Activated T-helper 1 cell treated with anti-CD3 and anti-CD28 coated beads, Interleukin-12 subunit alpha, Interleukin-12 subunit beta, Interleukin-2, Interleukin-4 antibody, amounts not matched to agents 30 ng/mL and 10 ng/mL and 1 ng/mL, durations not matched to agents 14 hours and 24 hours and 36 hours (primary cell): Measurements from ENCODE around the gene ARMH3. TPM values are rescaled to one million over a fixed set of nuclear protein-coding genes. Genes with fewer than 3 reads are reported as not detected.

Experiments used
- DNase-seq: peaks from one replicate; pipeline ENCODE4 v3.0.0; 2021; ENCODE audit warnings: low spot score
- H3K27ac Mint-ChIP-seq: one replicate; pipeline ENCODE4 v1.8.0; 2021; ENCODE audit warnings: mild to moderate bottlenecking, mixed read lengths
- H3K27me3 Mint-ChIP-seq: one replicate; pipeline ENCODE4 v1.8.0; 2022; ENCODE audit warnings: mild to moderate bottlenecking, moderate library complexity, mixed read lengths; ENCODE audit not compliant: insufficient read depth
- H3K36me3 Mint-ChIP-seq: one replicate; pipeline ENCODE4 v1.8.0; 2021; ENCODE audit warnings: low read depth, mixed read lengths
- H3K4me1 Mint-ChIP-seq: one replicate; pipeline ENCODE4 v1.8.0; 2021; ENCODE audit warnings: low read depth, mixed read lengths
- H3K4me3 Mint-ChIP-seq: one replicate; pipeline ENCODE4 v1.8.0; 2021; ENCODE audit warnings: mild to moderate bottlenecking, moderate library complexity, mixed read lengths
- H3K9me3 Mint-ChIP-seq: one replicate; pipeline ENCODE4 v1.8.0; 2021; ENCODE audit warnings: mixed read lengths
- intact Hi-C: fragments of 100-400 bp; cut with micrococcal nuclease; formaldehyde crosslinking; loops from one replicate; pipeline ENCODE4 v1.15.1; 2024
- total RNA-seq: library from RNA; stranded (reverse); gene quantifications from 2 replicates; pipeline ENCODE4 v1.2.3, GENCODE V29; 2022

Gene ARMH3
- total RNA-seq, 1 donor from 2014 or later = 21.5 TPM

- Mint-ChIP-seq H3K27ac (peak overlapping the region; percentile 94), H3K9me3 (no peaks in the 10 kb centered on the region), H3K4me3 (peak overlapping the region; percentile 79), H3K27me3 (no peaks in the 10 kb centered on the region), H3K36me3 (peaks cover 7% of the 10 kb centered on the region), H3K4me1 (peaks cover 51% of the 10 kb centered on the region)
- DNase-seq = peak; percentile 85
- intact Hi-C loops = loop anchor here (1.0 to 5.0 kb wide), 5 partner anchors 9 to 882 kb away; partner anchors contain the start of genes ARL3, NPM3, OGA and SFXN2
Measured at GRCh38 chr10:101830322-101831168, 225.4 kb downstream of the ARMH3 start.

- peaks cover 45% of the 10 kb centered on the region for H3K4me1 Mint-ChIP-seq
Measured at GRCh38 chr10:101829561-101830315, 226.2 kb downstream of the ARMH3 start.

GRCh38 chr10:101828766-101829551 lies 227.0 kb downstream of the ARMH3 start:
- intact Hi-C loops = no loop called here
- no peak for DNase-seq
- no peak overlapping the region for H3K27ac Mint-ChIP-seq
- peaks cover 37% of the 10 kb centered on the region for H3K4me1 Mint-ChIP-seq
- H3K27me3 Mint-ChIP-seq = no peaks in the 10 kb centered on the region
- no peaks in the 10 kb centered on the region for H3K9me3 Mint-ChIP-seq
- H3K36me3 Mint-ChIP-seq = peaks cover 5% of the 10 kb centered on the region
- H3K4me3 Mint-ChIP-seq = peak overlapping the region; percentile 4

More at GRCh38 chr10:101829561-101830315, 226.2 kb downstream of the ARMH3 start:
- H3K9me3 Mint-ChIP-seq = no peaks in the 10 kb centered on the region
- H3K4me3 Mint-ChIP-seq = peak overlapping the region; percentile 79
- H3K36me3 Mint-ChIP-seq = peaks cover 6% of the 10 kb centered on the region
- peak overlapping the region; percentile 94 for H3K27ac Mint-ChIP-seq
- peak; percentile 43 for DNase-seq
- intact Hi-C loops = loop anchor here (1.0 to 5.0 kb wide), 4 partner anchors 11 to 883 kb away; partner anchors contain the start of genes ARL3, NPM3, OGA and SFXN2
- H3K27me3 Mint-ChIP-seq = no peaks in the 10 kb centered on the region

- Mint-ChIP-seq H3K4me1 (peaks cover 28% of the 10 kb centered on the region), H3K27me3 (no peaks in the 10 kb centered on the region), H3K4me3 (no peak overlapping the region), H3K36me3 (peaks cover 5% of the 10 kb centered on the region), H3K9me3 (no peaks in the 10 kb centered on the region), H3K27ac (no peak overlapping the region)
- no peak for DNase-seq
- intact Hi-C loops = no loop called here
Measured at GRCh38 chr10:101827919-101828600, 227.9 kb downstream of the ARMH3 start.

DNA sequence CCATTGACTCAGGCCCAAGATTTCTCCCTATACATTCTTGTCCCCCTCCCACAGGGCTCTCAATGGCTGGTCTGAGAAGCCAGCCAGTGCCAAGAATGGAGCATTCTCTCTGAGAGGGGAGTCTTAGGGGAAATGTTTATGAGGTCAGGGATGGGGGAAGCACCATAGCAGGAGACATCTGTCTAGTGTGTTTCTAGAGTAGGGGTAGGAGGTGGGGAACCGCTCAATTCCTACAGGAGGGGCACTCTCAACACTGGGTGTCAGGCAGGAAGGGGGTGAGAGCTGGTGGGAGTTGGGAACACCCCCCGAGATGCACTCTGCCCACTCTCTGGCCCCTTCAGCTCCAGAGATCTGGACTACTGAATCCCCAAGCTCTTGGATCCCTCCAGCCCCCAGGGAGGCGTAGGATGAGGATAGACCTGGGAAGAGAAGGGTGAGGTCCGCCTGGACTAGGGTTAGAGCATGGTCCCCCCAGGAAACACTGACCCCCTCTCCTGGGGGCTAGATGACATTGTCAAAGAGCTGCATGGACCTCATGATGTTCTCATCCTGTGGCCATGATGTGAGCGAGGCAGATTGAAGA lies 229.0 kb downstream of the ARMH3 start:
- H3K4me3 Mint-ChIP-seq = no peak overlapping the region
- H3K4me1 Mint-ChIP-seq = peaks cover 23% of the 10 kb centered on the region
- H3K9me3 Mint-ChIP-seq = no peaks in the 10 kb centered on the region
- intact Hi-C loops = no loop called here
- DNase-seq = no peak
- peak overlapping the region; percentile 28 for H3K27ac Mint-ChIP-seq
- peaks cover 7% of the 10 kb centered on the region for H3K36me3 Mint-ChIP-seq
- H3K27me3 Mint-ChIP-seq = no peaks in the 10 kb centered on the region

GRCh38 chr10:101824736-101825135 lies 231.2 kb downstream of the ARMH3 start:
- H3K27me3 Mint-ChIP-seq = no peaks in the 10 kb centered on the region
- H3K9me3 Mint-ChIP-seq = no peaks in the 10 kb centered on the region
- H3K36me3 Mint-ChIP-seq = peaks cover 11% of the 10 kb centered on the region
- H3K4me3 Mint-ChIP-seq = no peak overlapping the region
- peaks cover 11% of the 10 kb centered on the region for H3K4me1 Mint-ChIP-seq
- intact Hi-C loops = no loop called here
- DNase-seq = no peak
- no peak overlapping the region for H3K27ac Mint-ChIP-seq

DNA sequence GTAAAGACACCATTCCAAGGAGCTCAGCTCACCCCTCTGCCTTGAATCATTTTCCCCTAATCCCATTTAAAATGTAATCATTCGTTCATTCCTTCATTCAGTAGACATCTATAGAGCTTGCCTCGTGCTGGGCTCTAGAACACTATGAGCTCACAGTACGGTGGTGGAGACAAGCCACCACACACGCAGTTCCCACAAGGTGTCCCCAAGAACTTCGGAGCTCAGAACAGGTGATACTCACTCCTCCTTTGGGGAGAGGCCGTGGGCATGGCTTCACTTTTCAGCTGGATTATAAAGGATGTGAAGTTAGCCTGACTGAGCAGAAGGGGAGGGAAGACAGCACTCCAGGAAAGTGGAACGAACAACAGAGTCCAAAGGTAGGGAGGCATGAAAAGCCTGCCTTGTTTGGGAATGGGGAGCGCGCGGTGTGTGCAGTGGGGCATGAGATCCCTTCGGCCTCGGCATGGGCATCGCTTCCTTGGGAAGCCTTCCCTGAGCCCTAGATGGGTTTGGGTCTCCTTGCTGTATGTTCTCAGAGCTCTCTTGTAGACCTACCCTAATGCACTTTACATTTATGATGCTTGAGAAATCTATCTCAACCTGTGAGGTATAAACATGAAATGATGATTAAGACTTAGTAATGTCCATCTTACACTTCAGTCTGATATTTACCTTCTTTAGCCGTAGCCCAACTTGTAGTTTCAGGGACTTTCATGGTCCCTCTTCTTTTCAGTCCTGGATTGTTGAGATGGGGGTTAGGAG lies 236.9 kb downstream of the ARMH3 start:
- peak overlapping the region; percentile 100 for H3K27ac Mint-ChIP-seq
- peaks cover 22% of the 10 kb centered on the region for H3K36me3 Mint-ChIP-seq
- H3K27me3 Mint-ChIP-seq = peaks cover 3% of the 10 kb centered on the region
- peak; percentile 40 for DNase-seq
- intact Hi-C loops = loop anchor here (1.0 to 10.0 kb wide), 12 partner anchors 11 to 1374 kb away; partner anchors contain the start of genes ARMH3, BTRC, NFKB2 and NPM3
- peaks cover 50% of the 10 kb centered on the region for H3K4me1 Mint-ChIP-seq
- H3K9me3 Mint-ChIP-seq = no peaks in the 10 kb centered on the region
- peak overlapping the region; percentile 100 for H3K4me3 Mint-ChIP-seq

DNA sequence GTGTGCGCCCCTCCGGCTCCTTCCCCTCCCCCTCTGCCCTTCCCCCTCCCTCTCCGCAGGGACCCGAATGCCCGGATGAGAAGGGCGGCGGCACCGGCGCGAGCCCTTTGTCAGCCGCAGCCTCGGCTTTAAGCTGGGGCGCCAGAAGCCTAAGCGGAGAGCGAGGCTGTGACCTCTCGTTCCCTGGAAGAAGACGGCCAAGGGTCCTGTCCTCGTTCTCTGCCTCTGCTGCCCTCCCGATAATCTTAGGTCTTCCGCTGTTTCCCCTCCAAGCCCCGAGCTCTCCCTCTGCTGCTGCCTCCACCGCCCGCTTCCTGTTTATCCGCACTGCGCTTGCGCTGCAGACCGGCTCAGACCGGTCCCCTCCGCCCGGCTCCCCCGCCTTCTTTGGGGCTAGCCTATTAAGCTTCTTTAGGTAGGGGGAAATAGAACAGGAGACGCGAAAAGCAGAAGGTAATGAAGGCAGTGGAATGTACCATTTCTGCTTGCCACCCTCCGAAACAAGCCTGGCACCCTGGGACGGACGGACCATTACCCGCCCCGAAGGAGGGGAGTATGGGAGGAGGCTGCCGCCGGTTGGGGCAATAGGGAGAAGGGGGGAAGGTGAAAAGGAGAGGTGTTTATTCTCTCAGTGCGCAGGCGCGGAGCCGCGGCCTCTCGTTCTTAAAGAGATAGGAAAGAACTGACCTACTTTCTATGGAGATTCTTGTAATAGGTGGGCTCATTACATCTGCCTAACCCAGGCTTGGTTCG lies 237.7 kb downstream of the ARMH3 start, which contains the start of gene OGA:
OGA (minus strand) TSS at position 326 of the 753 bp plus-strand sequence. CDS start 422 bp downstream, outside the sequence.
- DNase-seq = peak; percentile 97
- Mint-ChIP-seq H3K9me3 (no peaks in the 10 kb centered on the region), H3K36me3 (peaks cover 29% of the 10 kb centered on the region), H3K4me1 (peaks cover 57% of the 10 kb centered on the region), H3K27me3 (peaks cover 3% of the 10 kb centered on the region), H3K4me3 (peak within 1 kb of the TSS; percentile 100), H3K27ac (peak within 1 kb of the TSS; percentile 100)
- intact Hi-C loops = loop anchor here (1.0 to 10.0 kb wide), 12 partner anchors 12 to 1375 kb away; partner anchors contain the start of genes ARMH3, BTRC, NFKB2 and NPM3

- peaks cover 65% of the 10 kb centered on the region for H3K4me1 Mint-ChIP-seq
- intact Hi-C loops = loop anchor here (1.0 to 10.0 kb wide), 12 partner anchors 13 to 1375 kb away; partner anchors contain the start of genes ARMH3, BTRC, NFKB2 and NPM3
- no peak for DNase-seq
- no peaks in the 10 kb centered on the region for H3K9me3 Mint-ChIP-seq
- peak overlapping the region; percentile 100 for H3K27ac Mint-ChIP-seq
- peaks cover 35% of the 10 kb centered on the region for H3K36me3 Mint-ChIP-seq
- H3K4me3 Mint-ChIP-seq = peak overlapping the region; percentile 100
- peaks cover 3% of the 10 kb centered on the region for H3K27me3 Mint-ChIP-seq
Measured at GRCh38 chr10:101817337-101818118, 238.4 kb downstream of the ARMH3 start.

DNA sequence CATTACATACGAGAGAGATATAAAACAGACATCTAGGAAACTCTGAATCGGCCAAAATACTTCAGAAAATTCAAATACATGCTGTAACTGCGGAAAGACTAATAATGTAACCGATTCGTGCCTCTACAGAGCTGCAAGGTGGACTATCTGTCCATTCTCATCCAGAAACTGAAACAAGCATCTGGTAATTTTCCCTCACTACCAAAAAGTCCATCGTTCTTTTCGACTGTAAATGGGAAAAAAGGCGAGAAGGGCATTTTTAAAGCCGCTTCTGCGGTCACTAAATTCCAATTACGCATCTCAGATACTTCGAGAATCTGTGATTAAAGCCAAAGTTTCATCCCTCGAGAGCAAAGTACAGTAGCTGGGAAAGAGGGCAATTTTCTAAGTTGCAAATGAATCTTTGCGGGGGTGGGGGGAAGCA lies 239.0 kb downstream of the ARMH3 start:
- H3K27me3 Mint-ChIP-seq = peaks cover 3% of the 10 kb centered on the region
- H3K36me3 Mint-ChIP-seq = peaks cover 36% of the 10 kb centered on the region
- H3K27ac Mint-ChIP-seq = peak overlapping the region; percentile 100
- peak overlapping the region; percentile 100 for H3K4me3 Mint-ChIP-seq
- H3K4me1 Mint-ChIP-seq = peaks cover 65% of the 10 kb centered on the region
- no peak for DNase-seq
- intact Hi-C loops = loop anchor here (5.0 to 10.0 kb wide), 4 partner anchors 115 to 905 kb away; partner anchors contain the start of genes BTRC, NFKB2 and SLF2
- H3K9me3 Mint-ChIP-seq = no peaks in the 10 kb centered on the region
